Measurements from ENCODE around the gene KCNG2.

DNA sequence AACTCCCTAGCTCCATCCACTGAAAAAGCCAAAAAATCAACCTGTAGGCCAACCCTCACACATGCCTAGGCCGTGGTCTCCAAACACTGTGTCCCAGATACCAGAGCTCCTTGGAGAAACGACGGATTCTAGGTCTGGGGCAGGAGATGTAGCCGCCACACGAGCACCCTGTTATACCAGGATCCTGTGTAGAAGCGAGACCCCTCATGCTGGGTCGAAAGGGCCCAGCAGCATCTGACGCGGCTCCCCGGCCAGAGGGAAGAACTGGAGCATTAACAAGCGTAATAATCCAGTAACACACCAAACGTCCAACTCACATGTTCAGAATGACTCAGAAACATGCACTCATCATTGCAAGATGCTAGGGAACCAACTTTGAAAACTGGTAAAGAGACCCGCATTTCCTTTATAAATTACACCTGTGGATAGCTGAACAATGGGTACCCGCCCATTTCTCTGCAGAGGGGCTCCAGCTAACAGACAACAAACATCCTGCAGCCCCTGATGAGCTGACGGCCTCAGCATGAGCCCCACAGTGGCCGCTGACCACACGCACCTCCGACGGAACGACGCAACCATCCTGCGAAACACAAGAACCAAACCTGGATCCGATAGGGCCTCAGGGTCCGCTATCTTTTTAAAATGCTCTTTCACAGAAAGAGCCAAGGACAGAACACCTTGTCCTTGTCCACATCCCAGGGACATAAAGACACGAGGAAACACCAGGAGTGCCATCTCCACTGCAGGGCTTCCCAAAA is 139.5 kb downstream of the KCNG2 start:
- TF ChIP-seq ZNF24 (tag by site-specific recombination; IDR thresholded peaks at IDR 0.05) (no peak), KLF7 (tag by site-specific recombination; IDR thresholded peaks at IDR 0.05; ENCODE audit: borderline replicate concordance) (no peak), ZNF513 (tag by site-specific recombination; IDR thresholded peaks at IDR 0.05) (no peak), TCF7L2 (IDR thresholded peaks at IDR 0.05; ENCODE audit: borderline replicate concordance, low read depth, low read length) (no peak), ZBTB7A (tag by site-specific recombination; IDR thresholded peaks at IDR 0.05; ENCODE audit: low read depth) (no peak)
- TF ChIP-seq, protein P1, sequence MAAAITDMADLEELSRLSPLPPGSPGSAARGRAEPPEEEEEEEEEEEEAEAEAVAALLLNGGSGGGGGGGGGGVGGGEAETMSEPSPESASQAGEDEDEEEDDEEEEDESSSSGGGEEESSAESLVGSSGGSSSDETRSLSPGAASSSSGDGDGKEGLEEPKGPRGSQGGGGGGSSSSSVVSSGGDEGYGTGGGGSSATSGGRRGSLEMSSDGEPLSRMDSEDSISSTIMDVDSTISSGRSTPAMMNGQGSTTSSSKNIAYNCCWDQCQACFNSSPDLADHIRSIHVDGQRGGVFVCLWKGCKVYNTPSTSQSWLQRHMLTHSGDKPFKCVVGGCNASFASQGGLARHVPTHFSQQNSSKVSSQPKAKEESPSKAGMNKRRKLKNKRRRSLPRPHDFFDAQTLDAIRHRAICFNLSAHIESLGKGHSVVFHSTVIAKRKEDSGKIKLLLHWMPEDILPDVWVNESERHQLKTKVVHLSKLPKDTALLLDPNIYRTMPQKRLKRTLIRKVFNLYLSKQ (tag by site-specific recombination; IDR thresholded peaks at IDR 0.05; ENCODE audit: borderline replicate concordance), result no peak
- TF ChIP-seq, protein P2, sequence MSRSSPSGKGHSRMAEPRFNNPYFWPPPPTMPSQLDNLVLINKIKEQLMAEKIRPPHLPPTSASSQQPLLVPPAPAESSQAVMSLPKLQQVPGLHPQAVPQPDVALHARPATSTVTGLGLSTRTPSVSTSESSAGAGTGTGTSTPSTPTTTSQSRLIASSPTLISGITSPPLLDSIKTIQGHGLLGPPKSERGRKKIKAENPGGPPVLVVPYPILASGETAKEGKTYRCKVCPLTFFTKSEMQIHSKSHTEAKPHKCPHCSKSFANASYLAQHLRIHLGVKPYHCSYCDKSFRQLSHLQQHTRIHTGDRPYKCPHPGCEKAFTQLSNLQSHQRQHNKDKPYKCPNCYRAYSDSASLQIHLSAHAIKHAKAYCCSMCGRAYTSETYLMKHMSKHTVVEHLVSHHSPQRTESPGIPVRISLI (tag by site-specific recombination; IDR thresholded peaks at IDR 0.05), result no peak
- TF ChIP-seq, protein P3, sequence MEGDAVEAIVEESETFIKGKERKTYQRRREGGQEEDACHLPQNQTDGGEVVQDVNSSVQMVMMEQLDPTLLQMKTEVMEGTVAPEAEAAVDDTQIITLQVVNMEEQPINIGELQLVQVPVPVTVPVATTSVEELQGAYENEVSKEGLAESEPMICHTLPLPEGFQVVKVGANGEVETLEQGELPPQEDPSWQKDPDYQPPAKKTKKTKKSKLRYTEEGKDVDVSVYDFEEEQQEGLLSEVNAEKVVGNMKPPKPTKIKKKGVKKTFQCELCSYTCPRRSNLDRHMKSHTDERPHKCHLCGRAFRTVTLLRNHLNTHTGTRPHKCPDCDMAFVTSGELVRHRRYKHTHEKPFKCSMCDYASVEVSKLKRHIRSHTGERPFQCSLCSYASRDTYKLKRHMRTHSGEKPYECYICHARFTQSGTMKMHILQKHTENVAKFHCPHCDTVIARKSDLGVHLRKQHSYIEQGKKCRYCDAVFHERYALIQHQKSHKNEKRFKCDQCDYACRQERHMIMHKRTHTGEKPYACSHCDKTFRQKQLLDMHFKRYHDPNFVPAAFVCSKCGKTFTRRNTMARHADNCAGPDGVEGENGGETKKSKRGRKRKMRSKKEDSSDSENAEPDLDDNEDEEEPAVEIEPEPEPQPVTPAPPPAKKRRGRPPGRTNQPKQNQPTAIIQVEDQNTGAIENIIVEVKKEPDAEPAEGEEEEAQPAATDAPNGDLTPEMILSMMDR (tag by site-specific recombination; IDR thresholded peaks at IDR 0.05), result no peak
